Measurements from ENCODE around the gene DOK1.

Gene DOK1

GRCh38 chr2:74524005-74524404 lies 30.5 kb upstream of the DOK1 start:
- Histone ChIP-seq H3K23ac (ENCODE audit: low read length in 2 of 2) (no peak overlapping the region), H4K91ac (ENCODE audit: low read length) (no peak overlapping the region), H3K4me1 (ENCODE audit: control insufficient read depth, insufficient read depth, low read depth, low read length) (peaks cover 11% of the 10 kb centered on the region), H3K4ac (ENCODE audit: low read depth in 1 of 2, low read length in 2 of 2) (no peak overlapping the region), H3K14ac (ENCODE audit: low read length in 2 of 2) (no peak overlapping the region), H2AFZ (ENCODE audit: low read depth, low read length) (no peak overlapping the region), H3K4me2 (ENCODE audit: low read length, poor library complexity, severe bottlenecking) (no peak overlapping the region), H3K9ac (ENCODE audit: low read length) (no peak overlapping the region), H3K9me3 (ENCODE audit: control insufficient read depth, low read length) (no peaks in the 10 kb centered on the region), H3K36me3 (ENCODE audit: control insufficient read depth in 1 of 2, insufficient read depth in 2 of 2, low read depth in 1 of 2, low read length in 2 of 2) (peaks cover 30 to 35% of the 10 kb centered on the region in 2 experiments), H2BK120ac (ENCODE audit: low read depth, low read length) (no peak overlapping the region), H3K27me3 (ENCODE audit: control insufficient read depth in 1 of 2, insufficient read depth in 1 of 2, low read length in 2 of 2) (peaks cover 32 to 42% of the 10 kb centered on the region in 2 experiments), H3K79me1 (replicated peaks; ENCODE audit: low read length, poor library complexity, severe bottlenecking) (peaks cover 15% of the 10 kb centered on the region), H2BK15ac (ENCODE audit: low read depth, poor library complexity, severe bottlenecking) (no peak overlapping the region), H3K27ac (ENCODE audit: low read length, poor library complexity, severe bottlenecking) (no peak overlapping the region), H3K4me3 (ENCODE audit: insufficient read depth in 1 of 2, low read depth in 1 of 2, low read length in 2 of 2) (no peak overlapping the region), H3K18ac (ENCODE audit: low read depth in 1 of 2, low read length in 2 of 2) (no peak overlapping the region), H2BK12ac (ENCODE audit: low read length in 2 of 2) (no peak overlapping the region), H2BK5ac (ENCODE audit: low read depth, low read length, poor library complexity, severe bottlenecking) (no peak overlapping the region), H4K8ac (ENCODE audit: low read length) (no peak overlapping the region), H2AK5ac (ENCODE audit: low read length, severe bottlenecking) (no peak overlapping the region)
- WGBS = 95% methylated on average over 8 of the region's 9 CpGs
- no peak for DNase-seq

DNA sequence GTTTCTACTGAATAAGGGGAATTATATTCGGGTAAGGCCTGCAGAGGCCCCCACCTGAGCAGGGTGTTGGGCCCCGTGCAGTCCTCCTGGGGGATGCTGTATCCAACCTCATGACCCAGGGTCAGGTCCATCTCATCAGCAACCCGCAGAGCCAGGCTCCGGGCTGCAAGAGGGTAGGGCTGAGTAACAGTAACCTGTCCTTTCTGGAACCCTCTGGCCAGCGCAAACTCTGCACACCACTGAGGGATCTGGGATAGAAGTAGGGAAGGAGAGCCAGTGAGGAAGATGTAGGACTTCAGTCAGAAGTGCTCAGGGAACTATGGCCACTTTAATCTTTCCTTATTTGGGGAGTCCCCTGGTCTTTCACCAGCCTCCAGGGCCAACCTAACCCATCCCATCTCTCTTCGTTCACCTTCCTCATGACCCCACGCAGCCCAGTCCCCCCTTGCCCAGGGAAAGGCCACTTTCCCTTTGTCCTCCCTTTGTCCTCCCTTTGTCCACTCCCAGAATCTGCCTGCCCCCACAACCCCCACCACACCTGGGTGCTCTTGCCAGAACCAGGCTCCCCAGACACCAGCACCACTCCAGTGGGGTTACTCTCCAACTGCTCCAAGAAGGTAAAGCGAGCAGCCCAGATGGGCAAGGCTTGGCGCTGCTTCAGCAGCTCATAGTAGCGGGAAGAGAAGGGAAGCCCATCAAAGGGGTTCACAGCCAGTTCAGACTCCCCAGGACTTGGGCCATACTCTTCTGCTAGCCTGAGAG lies 29.4 kb upstream of the DOK1 start:
- DNase-seq = no peak
- Histone ChIP-seq H3K4me3 (ENCODE audit: insufficient read depth in 1 of 2, low read depth in 1 of 2, low read length in 2 of 2) (no peak overlapping the region), H3K23ac (ENCODE audit: low read length in 2 of 2) (no peak overlapping the region), H3K36me3 (ENCODE audit: control insufficient read depth in 1 of 2, insufficient read depth in 2 of 2, low read depth in 1 of 2, low read length in 2 of 2) (peaks cover 30 to 35% of the 10 kb centered on the region in 2 experiments), H3K14ac (ENCODE audit: low read length in 2 of 2) (no peak overlapping the region), H3K9me3 (ENCODE audit: control insufficient read depth, low read length) (no peaks in the 10 kb centered on the region), H2BK15ac (ENCODE audit: low read depth, poor library complexity, severe bottlenecking) (no peak overlapping the region), H3K27ac (ENCODE audit: low read length, poor library complexity, severe bottlenecking) (no peak overlapping the region), H2BK120ac (ENCODE audit: low read depth, low read length) (no peak overlapping the region), H3K18ac (ENCODE audit: low read depth in 1 of 2, low read length in 2 of 2) (no peak overlapping the region), H3K4ac (ENCODE audit: low read depth in 1 of 2, low read length in 2 of 2) (no peak overlapping the region), H3K27me3 (ENCODE audit: control insufficient read depth in 1 of 2, insufficient read depth in 1 of 2, low read length in 2 of 2) (peaks cover 20 to 31% of the 10 kb centered on the region in 2 experiments), H3K9ac (ENCODE audit: low read length) (no peak overlapping the region), H3K4me1 (ENCODE audit: control insufficient read depth, insufficient read depth, low read depth, low read length) (peaks cover 11% of the 10 kb centered on the region), H3K4me2 (ENCODE audit: low read length, poor library complexity, severe bottlenecking) (no peak overlapping the region), H2BK12ac (ENCODE audit: low read length in 2 of 2) (no peak overlapping the region), H4K91ac (ENCODE audit: low read length) (no peak overlapping the region), H2AK5ac (ENCODE audit: low read length, severe bottlenecking) (no peak overlapping the region), H3K79me1 (replicated peaks; ENCODE audit: low read length, poor library complexity, severe bottlenecking) (peaks cover 18% of the 10 kb centered on the region), H2BK5ac (ENCODE audit: low read depth, low read length, poor library complexity, severe bottlenecking) (no peak overlapping the region), H4K8ac (ENCODE audit: low read length) (no peak overlapping the region), H2AFZ (ENCODE audit: low read depth, low read length) (no peak overlapping the region)
- 95% methylated on average over 9 of the region's 10 CpGs for WGBS

- H2AFZ ChIP-seq (ENCODE audit: low read depth, low read length) = no peak within 1 kb of the TSS
- 92% methylated on average over 8 of the region's 11 CpGs for WGBS
Observed at GRCh38 chr2:74525717-74526648, 28.5 kb upstream of the DOK1 start, which contains the start of gene DQX1. Gene DQX1, minus strand, starts transcription at chr2:74526231. Its CDS starts 502 bp downstream, at chr2:74525729.

More at GRCh38 chr2:74525717-74526648, 28.5 kb upstream of the DOK1 start, which contains the start of gene DQX1:
- H4K8ac ChIP-seq (ENCODE audit: low read length) = no peak within 1 kb of the TSS
- H3K4ac ChIP-seq (ENCODE audit: low read depth in 1 of 2, low read length in 2 of 2) = no peak within 1 kb of the TSS
- no peak within 1 kb of the TSS for H2BK12ac ChIP-seq (ENCODE audit: low read length in 2 of 2)
- H2AK5ac ChIP-seq (ENCODE audit: low read length, severe bottlenecking) = no peak within 1 kb of the TSS
- no peak within 1 kb of the TSS for H3K23ac ChIP-seq (ENCODE audit: low read length in 2 of 2)
- no peak within 1 kb of the TSS for H3K9ac ChIP-seq (ENCODE audit: low read length)
- peaks cover 14 to 23% of the 10 kb centered on the region in 2 experiments for H3K27me3 ChIP-seq (ENCODE audit: control insufficient read depth in 1 of 2, insufficient read depth in 1 of 2, low read length in 2 of 2)
- no peak within 1 kb of the TSS for H2BK15ac ChIP-seq (ENCODE audit: low read depth, poor library complexity, severe bottlenecking)
- H3K9me3 ChIP-seq (ENCODE audit: control insufficient read depth, low read length) = no peaks in the 10 kb centered on the region
- H3K79me1 ChIP-seq (replicated peaks; ENCODE audit: low read length, poor library complexity, severe bottlenecking) = peaks cover 22% of the 10 kb centered on the region
- no peak within 1 kb of the TSS for H3K18ac ChIP-seq (ENCODE audit: low read depth in 1 of 2, low read length in 2 of 2)
- H3K27ac ChIP-seq (ENCODE audit: low read length, poor library complexity, severe bottlenecking) = no peak within 1 kb of the TSS
- no peak within 1 kb of the TSS for H3K4me2 ChIP-seq (ENCODE audit: low read length, poor library complexity, severe bottlenecking)
- no peak for DNase-seq
- H3K14ac ChIP-seq (ENCODE audit: low read length in 2 of 2) = no peak within 1 kb of the TSS
- H2BK5ac ChIP-seq (ENCODE audit: low read depth, low read length, poor library complexity, severe bottlenecking) = no peak within 1 kb of the TSS
- no peak within 1 kb of the TSS for H4K91ac ChIP-seq (ENCODE audit: low read length)
- H3K36me3 ChIP-seq (ENCODE audit: control insufficient read depth in 1 of 2, insufficient read depth in 2 of 2, low read depth in 1 of 2, low read length in 2 of 2) = peaks cover 30 to 35% of the 10 kb centered on the region in 2 experiments
- H3K4me3 ChIP-seq (ENCODE audit: insufficient read depth in 1 of 2, low read depth in 1 of 2, low read length in 2 of 2) = no peak within 1 kb of the TSS
- H3K4me1 ChIP-seq (ENCODE audit: control insufficient read depth, insufficient read depth, low read depth, low read length) = peaks cover 17% of the 10 kb centered on the region
- no peak within 1 kb of the TSS for H2BK120ac ChIP-seq (ENCODE audit: low read depth, low read length)

Measured in mesenchymal stem cell (in vitro differentiated cells and primary cell).